RCC 7860 (cell line): ENCODE measurements around the gene SPRN.
"Not testable (repeated sequence)": the region's sequence is repeated elsewhere in the genome, so short reads cannot be mapped to it uniquely, and the experiment has no call there.

Source experiments
- DNase-seq: peaks from one replicate; pipeline ENCODE4 v3.0.0-alpha.2; 2015; ENCODE audit warnings: low spot score
- FAIRE-seq: peaks from 2 replicates; lab custom pipeline; 2012; peaks lifted over from hg19 to GRCh38; lab: Jason Lieb, UNC

The SPRN gene

GRCh38 chr10:133388973-133389818, 35.2 kb downstream of the SPRN start:
- FAIRE-seq = no peak

DNA sequence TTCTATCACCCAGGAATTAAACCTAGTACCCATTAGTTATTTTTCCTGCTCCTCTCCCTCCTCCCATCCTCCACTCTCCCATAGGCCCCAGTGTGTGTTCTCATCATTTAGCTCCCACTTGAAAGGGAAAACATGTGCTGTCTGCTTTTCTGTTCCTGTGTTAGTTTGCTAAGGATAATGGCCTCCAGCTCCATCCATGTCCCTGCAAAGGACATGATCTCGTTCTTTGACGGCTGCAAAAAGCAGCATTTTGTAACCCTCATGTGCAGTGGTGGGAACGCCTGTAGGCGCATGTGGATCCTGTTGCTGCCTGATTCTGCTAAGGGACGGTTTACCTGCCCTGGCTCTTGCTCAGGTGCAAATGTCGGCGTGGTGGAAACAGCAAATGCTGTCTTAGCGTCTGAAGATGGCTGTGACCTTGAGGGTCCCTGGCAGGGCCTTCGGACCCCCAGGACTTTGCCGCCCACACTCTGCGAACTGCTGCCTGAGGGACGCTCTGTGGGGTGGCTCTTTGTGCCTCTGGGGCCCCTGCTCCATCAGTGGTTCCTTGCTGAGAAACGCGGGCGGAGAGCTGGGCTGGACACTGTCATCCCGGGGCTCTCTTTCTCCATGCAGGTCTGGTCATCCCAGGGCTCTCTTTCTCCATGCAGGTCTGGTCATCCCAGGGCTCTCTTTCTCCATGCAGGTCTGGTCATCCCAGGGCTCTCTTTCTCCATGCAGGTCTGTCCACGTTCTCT, 36.0 kb downstream of the SPRN start:
- FAIRE-seq = no peak
- DNase-seq = no peak

More at GRCh38 chr10:133388973-133389818, 35.2 kb downstream of the SPRN start:
- no peak for DNase-seq

GRCh38 chr10:133386951-133387350, 37.5 kb downstream of the SPRN start:
- not testable (repeated sequence) for FAIRE-seq, DNase-seq

DNA sequence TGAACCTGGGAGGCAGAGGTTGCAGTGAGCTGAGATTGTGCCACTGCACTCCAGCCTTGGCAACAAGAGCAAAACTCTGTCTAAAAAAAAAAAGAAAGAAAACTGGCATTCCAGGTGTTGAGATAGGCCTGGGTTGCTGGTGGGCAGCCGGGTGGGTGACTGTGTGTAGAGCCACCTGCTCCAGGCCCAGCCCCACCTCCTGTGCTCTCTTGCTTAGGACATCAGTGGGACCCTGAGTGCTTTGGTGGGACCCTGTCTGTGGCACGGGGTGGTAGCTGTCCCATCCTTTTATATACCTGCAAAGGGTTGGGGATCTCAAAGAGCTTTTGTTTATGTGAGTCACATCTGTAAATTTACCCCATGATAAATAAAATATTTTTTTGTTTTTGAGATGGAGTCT, 39.2 kb downstream of the SPRN start:
- FAIRE-seq (no peak), DNase-seq (no peak)

DNA sequence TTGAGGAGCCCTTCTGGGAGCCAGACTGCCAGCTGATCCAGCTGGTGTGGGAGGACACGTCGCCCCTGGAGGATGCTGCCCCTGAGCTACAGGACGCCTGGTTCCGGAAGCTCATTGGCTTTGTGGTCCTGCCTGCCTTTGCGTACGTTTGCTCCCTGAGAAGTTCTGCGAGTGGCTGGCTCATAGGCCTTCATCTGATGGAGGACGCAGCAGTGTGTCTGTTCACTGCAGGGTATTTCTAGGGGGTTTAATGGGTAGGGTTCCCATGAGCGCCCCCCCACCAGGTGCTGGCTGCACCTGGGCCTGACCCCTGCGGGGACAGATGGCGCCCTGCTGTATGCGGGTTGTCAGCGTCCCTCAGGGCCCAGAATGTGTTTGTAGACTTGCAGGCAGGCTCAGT, 40.4 kb downstream of the SPRN start:
- FAIRE-seq = no peak
- DNase-seq = no peak

GRCh38 chr10:133383551-133383950, 40.9 kb downstream of the SPRN start:
- FAIRE-seq (no peak), DNase-seq (no peak)

- DNase-seq (no peak), FAIRE-seq (no peak)
Observed at GRCh38 chr10:133381036-133381435, 43.4 kb downstream of the SPRN start.

- DNase-seq = no peak
- no peak for FAIRE-seq
Observed at GRCh38 chr10:133379801-133380666, 44.4 kb downstream of the SPRN start.

GRCh38 chr10:133379152-133379800, 45.1 kb downstream of the SPRN start, which contains the start of gene PAOX:
Gene PAOX, plus strand, starts transcription at chr10:133379262. Its CDS starts 55 bp downstream, at chr10:133379317.
- no peak for FAIRE-seq
- peak; percentile 42 for DNase-seq

DNA sequence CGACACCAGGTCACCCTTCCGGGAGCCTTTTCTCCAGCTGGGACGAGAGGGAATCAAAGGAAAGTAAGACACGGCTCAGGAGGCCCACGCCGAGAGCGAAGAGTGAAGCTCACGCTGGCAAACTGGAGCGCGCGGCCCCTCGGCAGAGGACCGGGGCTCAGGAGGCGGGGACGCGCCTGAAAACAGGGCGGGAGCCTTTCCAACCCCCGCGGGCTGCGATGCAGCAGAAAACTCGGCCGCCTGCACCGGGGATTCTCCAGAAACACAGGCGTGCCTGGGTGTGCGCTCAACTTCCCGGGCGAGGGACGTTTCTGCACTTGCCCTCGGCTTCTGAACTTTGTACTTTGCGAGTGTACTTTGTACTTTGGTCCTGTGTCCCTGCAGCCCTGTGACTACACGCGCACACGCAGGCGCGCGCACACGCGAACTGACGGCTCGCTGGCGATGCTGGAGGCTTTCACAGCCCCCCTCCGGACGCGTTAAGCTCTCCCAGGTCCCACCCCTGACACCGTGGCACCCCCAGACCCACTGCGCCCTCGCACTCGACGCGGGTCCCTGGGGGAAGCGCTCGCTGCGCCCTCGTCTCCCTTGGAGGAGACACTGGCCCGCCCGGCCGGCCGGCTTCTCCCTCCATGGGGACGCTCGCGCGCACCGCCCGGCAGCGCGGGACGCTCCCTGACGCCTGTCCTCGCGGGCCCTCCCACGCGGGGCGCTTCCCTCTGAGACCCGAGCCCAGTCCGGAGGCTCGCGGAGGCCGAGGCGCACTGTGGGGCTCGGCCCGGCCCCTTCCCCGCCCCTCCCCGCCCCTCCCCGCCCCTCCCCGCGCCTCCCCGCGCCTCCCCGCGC, 46.0 kb downstream of the SPRN start:
- FAIRE-seq = no peak
- no peak for DNase-seq

DNA sequence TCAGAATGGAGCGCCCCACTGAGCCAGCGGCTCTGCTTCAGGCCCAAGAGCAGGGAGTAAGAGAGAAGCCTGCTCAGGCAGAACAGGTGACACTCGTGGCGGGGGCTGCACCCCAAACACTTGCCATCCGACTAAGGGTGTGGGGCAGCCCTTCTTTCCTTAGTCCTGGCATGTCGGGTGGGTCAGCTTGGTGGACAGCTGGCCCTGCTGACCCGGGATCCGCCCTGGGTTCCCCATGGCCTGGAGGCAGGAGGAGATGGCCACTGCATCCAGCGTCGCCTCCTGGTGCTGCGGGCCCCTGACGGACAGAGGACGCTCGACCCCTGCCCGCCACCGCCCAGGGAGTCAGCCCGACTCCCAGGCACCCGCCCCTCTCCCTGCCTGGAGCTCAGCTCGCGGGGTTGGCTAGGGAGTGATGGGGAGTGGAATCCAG, 46.6 kb downstream of the SPRN start:
- FAIRE-seq = no peak
- no peak for DNase-seq

GRCh38 chr10:133377025-133377817, 47.2 kb downstream of the SPRN start:
- DNase-seq (no peak), FAIRE-seq (no peak)

- not testable (repeated sequence) for FAIRE-seq, DNase-seq
Observed at GRCh38 chr10:133376183-133376582, 48.2 kb downstream of the SPRN start.

DNA sequence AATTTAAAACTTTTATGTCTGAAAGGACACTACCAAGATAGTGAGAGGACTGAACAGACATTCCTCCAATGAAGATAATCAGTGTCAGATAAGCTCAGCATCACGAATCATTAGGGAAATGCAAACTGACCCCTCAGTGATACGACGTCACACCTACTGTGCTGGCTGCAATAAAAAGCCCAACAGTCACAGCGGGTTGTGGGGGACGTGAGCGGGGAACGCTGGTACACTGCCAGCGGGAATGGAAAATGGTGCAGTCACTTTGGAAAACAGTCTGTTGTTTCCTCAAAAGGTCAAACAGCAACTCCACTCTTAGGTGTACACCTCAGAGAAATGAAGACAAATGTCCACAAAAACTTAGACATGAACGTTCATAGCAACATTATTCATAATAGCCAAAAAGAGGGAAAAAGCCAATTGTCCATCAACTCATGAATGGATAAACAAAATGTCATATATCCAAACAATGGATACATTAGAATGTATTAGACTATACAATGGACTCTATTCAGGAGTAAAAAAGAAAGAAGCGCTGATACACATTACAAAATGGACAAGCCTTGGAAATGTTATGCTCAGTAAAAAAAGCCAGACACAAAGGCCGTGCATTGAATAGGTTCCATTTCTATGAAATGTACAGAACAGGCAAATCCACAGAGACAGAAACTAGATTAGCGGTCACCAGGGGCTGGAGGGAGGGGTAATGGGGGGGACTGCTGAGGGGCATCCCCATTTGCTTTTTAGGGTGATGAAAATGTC, 48.9 kb downstream of the SPRN start:
- no peak for FAIRE-seq
- no peak for DNase-seq

- FAIRE-seq (no peak), DNase-seq (peak; percentile 82)
Observed at GRCh38 chr10:133373174-133374090, 51.0 kb downstream of the SPRN start, which contains the start of gene ECHS1. Gene ECHS1, minus strand, starts transcription at chr10:133373354. Its CDS starts 21 bp downstream, at chr10:133373333.

GRCh38 chr10:133372507-133372906, 51.9 kb downstream of the SPRN start:
- FAIRE-seq = no peak
- no peak for DNase-seq
